ENCODE measurements around the gene ITLN1. TPM values are rescaled to one million over a fixed set of nuclear protein-coding genes. Genes with fewer than 3 reads are reported as not detected.
"Not testable (repeated sequence)": the region's sequence is repeated elsewhere in the genome, so short reads cannot be mapped to it uniquely, and the experiment has no call there.

The ITLN1 gene
- total RNA-seq, 2 donors from 2014 or later = not detected

- Mint-ChIP-seq H3K4me1 (peaks cover 15% of the 10 kb centered on the region), H3K36me3 (ENCODE audit: low read depth) (no peaks in the 10 kb centered on the region), H3K4me3 (no peak overlapping the region), H3K9me3 (no peaks in the 10 kb centered on the region), H3K27ac (no peak overlapping the region), H3K27me3 (no peaks in the 10 kb centered on the region)
- no peak for ATAC-seq (replicated peaks)
Measured at GRCh38 chr1:160868141-160868540, 16.8 kb downstream of the ITLN1 start.

- H3K36me3 Mint-ChIP-seq (ENCODE audit: low read depth); ATAC-seq (replicated peaks); H3K4me3 Mint-ChIP-seq; H3K27me3 Mint-ChIP-seq; H3K27ac Mint-ChIP-seq; H3K9me3 Mint-ChIP-seq: not testable (repeated sequence)
- peaks cover 20% of the 10 kb centered on the region for H3K4me1 Mint-ChIP-seq
Measured at GRCh38 chr1:160867651-160868050, 17.3 kb downstream of the ITLN1 start.

GRCh38 chr1:160866695-160867260 is 18.2 kb downstream of the ITLN1 start:
- H3K9me3 Mint-ChIP-seq = no peaks in the 10 kb centered on the region
- no peak overlapping the region for H3K4me3 Mint-ChIP-seq
- H3K36me3 Mint-ChIP-seq (ENCODE audit: low read depth) = no peaks in the 10 kb centered on the region
- no peak overlapping the region for H3K27ac Mint-ChIP-seq
- H3K27me3 Mint-ChIP-seq = no peaks in the 10 kb centered on the region
- peaks cover 24% of the 10 kb centered on the region for H3K4me1 Mint-ChIP-seq
- ATAC-seq (replicated peaks) = no peak

- no peaks in the 10 kb centered on the region for H3K9me3 Mint-ChIP-seq
- peaks cover 24% of the 10 kb centered on the region for H3K4me1 Mint-ChIP-seq
- no peaks in the 10 kb centered on the region for H3K27me3 Mint-ChIP-seq
- no peak overlapping the region for H3K4me3 Mint-ChIP-seq
- ATAC-seq (replicated peaks) = no peak
- no peaks in the 10 kb centered on the region for H3K36me3 Mint-ChIP-seq (ENCODE audit: low read depth)
- H3K27ac Mint-ChIP-seq = no peak overlapping the region
Measured at GRCh38 chr1:160866001-160866694, 18.8 kb downstream of the ITLN1 start.

- no peaks in the 10 kb centered on the region for H3K36me3 Mint-ChIP-seq (ENCODE audit: low read depth)
- H3K4me3 Mint-ChIP-seq = no peak overlapping the region
- no peaks in the 10 kb centered on the region for H3K9me3 Mint-ChIP-seq
- H3K27me3 Mint-ChIP-seq = no peaks in the 10 kb centered on the region
- no peak overlapping the region for H3K27ac Mint-ChIP-seq
- peaks cover 24% of the 10 kb centered on the region for H3K4me1 Mint-ChIP-seq
- ATAC-seq (replicated peaks) = no peak
Measured at GRCh38 chr1:160865337-160865736, 19.6 kb downstream of the ITLN1 start.

- no peak overlapping the region for H3K4me3 Mint-ChIP-seq
- no peak overlapping the region for H3K27ac Mint-ChIP-seq
- no peak for ATAC-seq (replicated peaks)
- no peaks in the 10 kb centered on the region for H3K27me3 Mint-ChIP-seq
- H3K9me3 Mint-ChIP-seq = no peaks in the 10 kb centered on the region
- no peaks in the 10 kb centered on the region for H3K36me3 Mint-ChIP-seq (ENCODE audit: low read depth)
- H3K4me1 Mint-ChIP-seq = peaks cover 24% of the 10 kb centered on the region
Measured at GRCh38 chr1:160864173-160864572, 20.8 kb downstream of the ITLN1 start.

- H3K36me3 Mint-ChIP-seq (ENCODE audit: low read depth) = no peaks in the 10 kb centered on the region
- H3K27ac Mint-ChIP-seq = no peak overlapping the region
- no peak for ATAC-seq (replicated peaks)
- H3K4me1 Mint-ChIP-seq = peaks cover 27% of the 10 kb centered on the region
- no peaks in the 10 kb centered on the region for H3K9me3 Mint-ChIP-seq
- H3K27me3 Mint-ChIP-seq = no peaks in the 10 kb centered on the region
- H3K4me3 Mint-ChIP-seq = no peak overlapping the region
Measured at GRCh38 chr1:160863774-160864131, 21.2 kb downstream of the ITLN1 start.

GRCh38 chr1:160863061-160863773 is 21.8 kb downstream of the ITLN1 start:
- H3K27ac Mint-ChIP-seq = peak overlapping the region; percentile 56
- H3K9me3 Mint-ChIP-seq = no peaks in the 10 kb centered on the region
- peak; percentile 3 for ATAC-seq (replicated peaks)
- H3K27me3 Mint-ChIP-seq = no peaks in the 10 kb centered on the region
- H3K4me3 Mint-ChIP-seq = peak overlapping the region; percentile 9
- no peaks in the 10 kb centered on the region for H3K36me3 Mint-ChIP-seq (ENCODE audit: low read depth)
- H3K4me1 Mint-ChIP-seq = peaks cover 29% of the 10 kb centered on the region

GRCh38 chr1:160862203-160863060 is 22.5 kb downstream of the ITLN1 start, which contains the start of gene CD244:
Gene CD244, minus strand, starts transcription at chr1:160862887. Its CDS starts 210 bp downstream, at chr1:160862677.
- Mint-ChIP-seq H3K9me3 (no peaks in the 10 kb centered on the region), H3K27ac (peak within 1 kb of the TSS; percentile 56), H3K4me1 (peaks cover 22% of the 10 kb centered on the region), H3K4me3 (peak within 1 kb of the TSS; percentile 9), H3K27me3 (no peaks in the 10 kb centered on the region), H3K36me3 (ENCODE audit: low read depth) (no peaks in the 10 kb centered on the region)
- peak; percentile 100 for ATAC-seq (replicated peaks)

GRCh38 chr1:160860840-160861505 is 24.0 kb downstream of the ITLN1 start:
- H3K4me3 Mint-ChIP-seq = no peak overlapping the region
- peaks cover 22% of the 10 kb centered on the region for H3K4me1 Mint-ChIP-seq
- no peaks in the 10 kb centered on the region for H3K36me3 Mint-ChIP-seq (ENCODE audit: low read depth)
- no peak overlapping the region for H3K27ac Mint-ChIP-seq
- H3K27me3 Mint-ChIP-seq = no peaks in the 10 kb centered on the region
- no peak for ATAC-seq (replicated peaks)
- no peaks in the 10 kb centered on the region for H3K9me3 Mint-ChIP-seq

- Mint-ChIP-seq H3K27me3 (no peaks in the 10 kb centered on the region), H3K27ac (no peak overlapping the region), H3K4me3 (no peak overlapping the region), H3K9me3 (no peaks in the 10 kb centered on the region), H3K4me1 (peaks cover 21% of the 10 kb centered on the region), H3K36me3 (ENCODE audit: low read depth) (no peaks in the 10 kb centered on the region)
- ATAC-seq (replicated peaks) = no peak
Measured at GRCh38 chr1:160859166-160859565, 25.8 kb downstream of the ITLN1 start.

- Mint-ChIP-seq H3K27ac (no peak overlapping the region), H3K36me3 (ENCODE audit: low read depth) (no peaks in the 10 kb centered on the region), H3K9me3 (no peaks in the 10 kb centered on the region), H3K4me1 (peaks cover 15% of the 10 kb centered on the region), H3K27me3 (no peaks in the 10 kb centered on the region), H3K4me3 (no peak overlapping the region)
- no peak for ATAC-seq (replicated peaks)
Measured at GRCh38 chr1:160858507-160858906, 26.5 kb downstream of the ITLN1 start.

GRCh38 chr1:160858097-160858496 is 26.9 kb downstream of the ITLN1 start:
- no peak for ATAC-seq (replicated peaks)
- Mint-ChIP-seq H3K4me1 (peaks cover 13% of the 10 kb centered on the region), H3K36me3 (ENCODE audit: low read depth) (no peaks in the 10 kb centered on the region), H3K4me3 (no peak overlapping the region), H3K27ac (no peak overlapping the region), H3K9me3 (no peaks in the 10 kb centered on the region), H3K27me3 (no peaks in the 10 kb centered on the region)

Measured in activated T-helper 17 cell treated with anti-CD3 and anti-CD28 coated beads, Interleukin-2, amount 50 U/mL, for 72 hours (primary cell).